ENCODE data around the gene PRPF40B.

GRCh38 chr12:49580572-49581535 lies 42.5 kb upstream of the PRPF40B start:
- TF ChIP-seq ZNF616 (CRISPR knock-in tag; IDR thresholded peaks at IDR 0.05; ENCODE audit: low read depth) (no peak), PBX3 (CRISPR knock-in tag; IDR thresholded peaks at IDR 0.05; ENCODE audit: borderline replicate concordance) (no peak), CTCF (CRISPR knock-in tag; IDR thresholded peaks at IDR 0.05) (peak; percentile 96), SMAD3 (CRISPR knock-in tag; IDR thresholded peaks at IDR 0.05) (no peak), ZBTB1 (CRISPR knock-in tag; IDR thresholded peaks at IDR 0.05; ENCODE audit: borderline replicate concordance) (no peak), POLR2A (IDR thresholded peaks at IDR 0.05; ENCODE audit: insufficient read depth in 1 of 2, low read depth in 2 of 2, low read length in 2 of 2) (no peak), ZNF816 (CRISPR knock-in tag; IDR thresholded peaks at IDR 0.05; ENCODE audit: borderline replicate concordance) (no peak), MXD1 (CRISPR knock-in tag; IDR thresholded peaks at IDR 0.05) (no peak)

Data from HepG2 (cell line).